Lower lobe of right lung (tissue), 2 donors: ENCODE data around the gene SMAD2. TPM values are rescaled to one million over a fixed set of nuclear protein-coding genes. Genes with fewer than 3 reads are reported as not detected.

ENCODE experiments used
- ATAC-seq, 2 donors: fragments of 200-7000 bp; cut with Tn5 transposase; one replicate each; pipeline ENCODE4 v1.9.1; 2020 to 2022; ENCODE audit warnings: mild to moderate bottlenecking in 2 of 2, moderate library complexity in 2 of 2
- DNase-seq: peaks from one replicate; pipeline ENCODE4 v3.0.0-alpha.2; 2020
- H3K27ac ChIP-seq: fragments of 200-600 bp; one replicate; pipeline ENCODE4 v1.8.0; 2022
- H3K27me3 ChIP-seq: fragments of 200-600 bp; one replicate; pipeline ENCODE4 v1.8.0; 2022; ENCODE audit warnings: low read depth
- H3K36me3 ChIP-seq: fragments of 200-600 bp; one replicate; pipeline ENCODE4 v1.8.0; 2022; ENCODE audit warnings: mild to moderate bottlenecking
- H3K4me1 ChIP-seq: fragments of 200-600 bp; one replicate; pipeline ENCODE4 v1.8.0; 2022
- H3K4me3 ChIP-seq: fragments of 200-600 bp; one replicate; pipeline ENCODE4 v1.8.0; 2022; ENCODE audit warnings: mild to moderate bottlenecking
- H3K9me3 ChIP-seq: fragments of 200-600 bp; one replicate; pipeline ENCODE4 v1.8.0; 2022
- intact Hi-C: fragments of 100-400 bp; cut with DNase I; formaldehyde crosslinking; loops from one replicate; pipeline ENCODE4 v1.11.0; 2022
- total RNA-seq: library from RNA; stranded (reverse); fragmentation: NEBNext Ultra II Directional; extraction: Animal tissue kit (Norgen Biotek cat#: 25700); gene quantifications from one replicate; pipeline ENCODE4 v1.2.1, GENCODE V29; 2021
- TF ChIP-seq, protein P1 (sequence below): fragments of 200-600 bp; IDR thresholded peaks from one replicate; pipeline ENCODE4 v1.8.0; 2022; ENCODE audit warnings: antibody characterized with exemption, mild to moderate bottlenecking
- donor health status: DM: no; HTN: yes; CAD: no; lungs with severe emphysema.

Gene SMAD2
- total RNA-seq, 1 donor from 2014 or later = 161 TPM

DNA sequence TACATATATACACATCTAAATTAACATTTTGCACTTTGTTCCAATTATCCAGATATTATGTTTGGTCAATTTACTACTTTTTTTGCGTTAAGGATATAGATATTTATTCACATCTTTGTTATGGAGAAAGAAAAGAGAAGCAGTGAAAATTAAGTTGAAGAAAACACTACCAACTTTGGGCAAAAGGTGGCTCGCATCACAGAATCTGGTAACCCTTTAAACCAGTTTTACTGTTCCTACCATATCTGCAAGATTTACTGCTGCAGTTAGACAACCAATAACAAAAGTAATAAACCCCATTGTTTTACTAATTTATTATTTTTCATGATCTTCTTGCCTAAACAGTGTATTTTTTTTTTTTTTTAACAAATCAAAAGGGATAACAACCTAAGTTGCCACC is 53.6 kb downstream of the SMAD2 start:
- intact Hi-C loops = no loop called here
- ATAC-seq = no peak

DNA sequence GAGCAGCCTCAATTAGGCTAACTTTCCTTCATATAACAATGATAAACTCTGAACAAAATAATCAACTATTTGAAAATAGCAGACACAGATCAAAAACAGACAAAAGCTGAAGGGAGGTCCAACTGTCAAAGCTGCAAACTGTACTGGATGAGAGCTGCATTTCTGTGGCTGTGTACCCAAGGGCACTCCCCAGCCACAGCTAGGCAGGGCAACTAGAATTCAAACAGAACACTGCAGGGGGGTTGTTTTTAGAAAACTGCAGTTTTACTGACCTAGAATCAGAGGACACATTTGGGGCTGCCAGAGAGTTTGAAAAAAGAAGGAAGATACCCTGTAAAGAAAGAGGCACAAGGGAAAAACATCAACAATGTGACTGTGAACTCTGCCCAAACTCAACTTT is 56.8 kb downstream of the SMAD2 start:
- intact Hi-C loops = no loop called here
- peaks cover 6% of the 10 kb centered on the region for H3K36me3 ChIP-seq
- H3K27ac ChIP-seq = no peak overlapping the region
- H3K9me3 ChIP-seq = no peaks in the 10 kb centered on the region
- ATAC-seq (no peak), DNase-seq (no peak)
- peaks cover 13% of the 10 kb centered on the region for H3K4me1 ChIP-seq
- no peak overlapping the region for H3K4me3 ChIP-seq
- TF ChIP-seq, protein P1, sequence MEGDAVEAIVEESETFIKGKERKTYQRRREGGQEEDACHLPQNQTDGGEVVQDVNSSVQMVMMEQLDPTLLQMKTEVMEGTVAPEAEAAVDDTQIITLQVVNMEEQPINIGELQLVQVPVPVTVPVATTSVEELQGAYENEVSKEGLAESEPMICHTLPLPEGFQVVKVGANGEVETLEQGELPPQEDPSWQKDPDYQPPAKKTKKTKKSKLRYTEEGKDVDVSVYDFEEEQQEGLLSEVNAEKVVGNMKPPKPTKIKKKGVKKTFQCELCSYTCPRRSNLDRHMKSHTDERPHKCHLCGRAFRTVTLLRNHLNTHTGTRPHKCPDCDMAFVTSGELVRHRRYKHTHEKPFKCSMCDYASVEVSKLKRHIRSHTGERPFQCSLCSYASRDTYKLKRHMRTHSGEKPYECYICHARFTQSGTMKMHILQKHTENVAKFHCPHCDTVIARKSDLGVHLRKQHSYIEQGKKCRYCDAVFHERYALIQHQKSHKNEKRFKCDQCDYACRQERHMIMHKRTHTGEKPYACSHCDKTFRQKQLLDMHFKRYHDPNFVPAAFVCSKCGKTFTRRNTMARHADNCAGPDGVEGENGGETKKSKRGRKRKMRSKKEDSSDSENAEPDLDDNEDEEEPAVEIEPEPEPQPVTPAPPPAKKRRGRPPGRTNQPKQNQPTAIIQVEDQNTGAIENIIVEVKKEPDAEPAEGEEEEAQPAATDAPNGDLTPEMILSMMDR = no peak
- no peaks in the 10 kb centered on the region for H3K27me3 ChIP-seq

More for the DNA sequence above, 53.6 kb downstream of the SMAD2 start:
- Histone ChIP-seq H3K27ac (no peak overlapping the region), H3K4me1 (peaks cover 6% of the 10 kb centered on the region), H3K36me3 (peaks cover 10% of the 10 kb centered on the region), H3K4me3 (no peak overlapping the region), H3K27me3 (no peaks in the 10 kb centered on the region), H3K9me3 (no peaks in the 10 kb centered on the region)
- no peak for DNase-seq
- TF ChIP-seq, protein P1 = no peak

DNA sequence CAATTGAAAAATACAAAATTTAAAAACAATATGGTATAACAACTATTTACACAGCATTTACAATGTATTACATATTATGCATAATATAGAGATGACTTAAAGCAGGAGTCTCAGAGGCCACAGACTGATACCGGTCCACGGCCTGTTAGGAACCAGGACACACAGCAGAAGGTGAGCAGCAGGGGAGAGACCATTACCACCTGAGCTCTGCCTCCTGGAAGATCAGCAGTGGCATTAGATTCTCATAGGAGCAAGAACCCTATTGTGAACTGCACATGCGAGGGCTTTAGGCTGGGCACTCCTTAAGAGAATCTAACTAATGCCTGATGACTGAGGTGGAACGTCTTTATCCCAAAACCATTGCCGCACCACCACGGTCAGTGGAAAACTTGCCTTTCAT is 58.0 kb downstream of the SMAD2 start:
- intact Hi-C loops = no loop called here
- H3K27me3 ChIP-seq = no peaks in the 10 kb centered on the region
- no peak for DNase-seq
- ATAC-seq = no peak
- TF ChIP-seq, protein P1 = no peak
- no peak overlapping the region for H3K27ac ChIP-seq
- H3K4me3 ChIP-seq = no peak overlapping the region
- H3K36me3 ChIP-seq = peaks cover 18% of the 10 kb centered on the region
- no peaks in the 10 kb centered on the region for H3K9me3 ChIP-seq
- peaks cover 14% of the 10 kb centered on the region for H3K4me1 ChIP-seq

DNA sequence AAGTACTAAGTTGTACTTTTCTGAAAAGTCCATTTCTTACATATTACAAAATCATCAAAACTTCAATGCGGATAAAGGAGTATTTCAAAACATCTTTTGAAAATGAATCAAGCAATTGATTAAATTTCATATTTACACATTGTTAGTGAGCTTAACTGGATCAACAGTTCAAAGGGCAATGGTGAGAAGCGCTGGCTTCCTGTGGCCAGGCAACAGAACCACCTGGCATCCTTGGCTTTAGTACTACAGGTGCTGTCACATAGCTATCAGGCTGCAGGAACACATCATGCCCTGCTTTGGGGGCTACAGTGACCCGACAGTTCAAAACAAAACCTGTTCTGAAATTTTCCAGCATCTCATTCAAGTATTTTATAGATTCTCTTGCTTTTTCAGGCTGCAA is 59.2 kb downstream of the SMAD2 start:
- Histone ChIP-seq H3K9me3 (no peaks in the 10 kb centered on the region), H3K27ac (no peak overlapping the region), H3K36me3 (peaks cover 23% of the 10 kb centered on the region), H3K4me3 (no peak overlapping the region), H3K4me1 (peaks cover 14% of the 10 kb centered on the region), H3K27me3 (no peaks in the 10 kb centered on the region)
- intact Hi-C loops = no loop called here
- no peak for ATAC-seq
- TF ChIP-seq, protein P1 = no peak
- no peak for DNase-seq

DNA sequence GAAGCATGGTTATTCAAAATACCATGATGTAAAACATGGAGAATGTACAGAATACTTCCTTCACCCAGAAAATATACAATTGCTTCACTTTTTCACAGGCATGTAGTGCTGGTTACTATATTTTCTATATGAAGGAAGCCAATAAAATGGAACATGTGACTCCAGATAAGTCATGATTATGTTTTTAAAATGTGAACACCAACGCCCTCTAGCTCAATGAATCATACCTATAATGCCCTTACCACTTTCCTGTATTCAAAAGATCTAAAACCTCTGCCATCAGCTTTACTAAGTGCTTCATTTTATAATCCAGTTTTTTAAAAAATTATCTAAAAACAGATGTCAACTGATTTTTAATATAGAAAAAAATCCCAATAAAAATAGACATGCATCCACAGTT is 59.9 kb downstream of the SMAD2 start:
- Histone ChIP-seq H3K36me3 (peaks cover 23% of the 10 kb centered on the region), H3K27me3 (no peaks in the 10 kb centered on the region), H3K4me1 (peaks cover 14% of the 10 kb centered on the region), H3K27ac (no peak overlapping the region), H3K9me3 (no peaks in the 10 kb centered on the region), H3K4me3 (no peak overlapping the region)
- intact Hi-C loops = no loop called here
- ATAC-seq = no peak
- DNase-seq = no peak
- TF ChIP-seq, protein P1 = no peak

DNA sequence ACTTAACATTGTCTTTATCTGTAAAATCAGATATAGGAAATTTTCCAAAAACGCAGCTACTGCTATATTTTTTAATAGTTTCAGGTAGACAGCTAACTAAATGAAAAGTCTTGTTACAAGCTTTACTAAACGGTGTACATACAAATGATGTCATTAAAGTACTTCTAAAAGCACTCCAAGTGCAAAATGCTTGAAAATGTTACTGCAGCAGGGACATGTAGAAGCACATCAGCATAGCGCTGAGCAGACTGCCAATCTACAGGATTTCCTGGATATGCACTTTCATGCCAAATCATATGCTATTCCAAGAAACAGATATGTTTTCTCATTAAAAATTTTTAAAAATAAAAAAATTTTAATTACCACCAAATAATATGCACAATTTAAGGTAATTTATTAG is 61.7 kb downstream of the SMAD2 start:
- DNase-seq = no peak
- Histone ChIP-seq H3K4me1 (peaks cover 14% of the 10 kb centered on the region), H3K36me3 (peaks cover 34% of the 10 kb centered on the region), H3K27me3 (no peaks in the 10 kb centered on the region), H3K27ac (no peak overlapping the region), H3K9me3 (no peaks in the 10 kb centered on the region), H3K4me3 (no peak overlapping the region)
- TF ChIP-seq, protein P1 = no peak
- intact Hi-C loops = no loop called here
- ATAC-seq = peak in 1 of 2 donors; percentile 70
